ENCODE results near the gene MBNL2. TPM values are rescaled to one million over a fixed set of nuclear protein-coding genes. Genes with fewer than 3 reads are reported as not detected.

The MBNL2 gene
- total RNA-seq, 2 experiments from 2014 or later = 23.4 to 24.6 TPM

- Mint-ChIP-seq H3K4me1 (ENCODE audit: low read depth) (peaks cover 22% of the 10 kb centered on the region), H3K9me3 (no peaks in the 10 kb centered on the region), H3K4me3 (peak overlapping the region; percentile 95), H3K27me3 (peaks cover 3% of the 10 kb centered on the region), H3K36me3 (peaks cover 10% of the 10 kb centered on the region), H3K27ac (peak overlapping the region; percentile 99)
- POLR2A ChIA-PET = interaction anchor here (0.8 to 2.2 kb wide), 4 partner anchors 63 to 1756 kb away, joined by 3 to 11 read pairs (median 4); partner anchors contain the start of genes DNAJC3 and MBNL2
- DNase-seq = no peak
- intact Hi-C loops (cut with micrococcal nuclease) = loop anchor here (2.0 to 10.0 kb wide), 9 partner anchors 64 to 2000 kb away; partner anchors contain the start of genes DNAJC3, FARP1 and STK24
- CTCF ChIA-PET = interaction anchor here (1.8 to 2.4 kb wide), 2 partner anchors 73 to 323 kb away, joined by 6 to 10 read pairs; no protein-coding TSS in a partner anchor
Observed at GRCh38 chr13:97432232-97432916, 210.2 kb downstream of the MBNL2 start.

DNA sequence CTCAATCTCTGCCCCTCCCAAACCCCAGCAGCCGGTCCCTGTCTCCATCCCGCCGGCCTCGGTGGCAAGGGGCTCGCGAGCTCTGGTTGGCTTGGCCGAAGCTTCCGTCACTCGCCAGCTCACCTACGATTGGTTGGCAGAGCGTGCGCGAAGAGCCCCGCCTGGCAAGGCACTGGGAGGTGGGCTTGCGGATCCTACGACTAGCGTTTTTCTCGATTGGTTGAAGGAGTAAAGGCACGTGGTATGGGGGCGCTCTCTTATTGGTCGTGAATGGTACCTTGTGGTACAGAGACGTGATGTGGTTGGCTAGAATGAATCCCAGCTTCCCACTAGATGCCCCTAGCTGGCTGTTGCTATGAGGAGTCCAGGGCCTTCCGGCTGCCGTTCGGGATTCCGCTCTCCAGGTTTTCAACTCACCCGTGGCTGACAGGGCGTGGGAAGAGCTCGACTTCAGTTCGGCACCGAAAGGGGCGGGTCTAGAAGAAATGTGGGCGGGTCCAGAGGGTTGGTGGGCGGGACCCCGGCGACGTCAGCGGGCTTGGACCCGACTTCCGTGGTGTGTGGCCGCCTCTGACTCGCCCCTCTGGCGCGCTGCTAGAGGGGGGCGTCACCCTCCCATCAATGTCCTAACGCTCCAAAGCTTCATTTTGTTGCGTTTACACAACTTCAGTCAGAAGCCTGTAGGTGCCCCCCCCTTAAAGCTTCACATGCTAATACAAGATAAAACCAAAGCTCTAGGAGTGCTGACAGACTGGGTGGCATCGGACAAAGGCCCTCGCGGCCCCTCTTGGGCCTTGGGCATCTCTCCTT is 211.0 kb downstream of the MBNL2 start:
- Mint-ChIP-seq H3K27me3 (peaks cover 3% of the 10 kb centered on the region), H3K27ac (peak overlapping the region; percentile 99), H3K36me3 (peaks cover 10% of the 10 kb centered on the region), H3K9me3 (no peaks in the 10 kb centered on the region), H3K4me3 (peak overlapping the region; percentile 95), H3K4me1 (ENCODE audit: low read depth) (peaks cover 22% of the 10 kb centered on the region)
- peak; percentile 99 for DNase-seq
- ChIA-PET POLR2A (interaction anchor here (0.6 to 2.2 kb wide), 12 partner anchors 13 to 1756 kb away, joined by 3 to 11 read pairs (median 3); partner anchors contain the start of genes DNAJC3 and MBNL2), CTCF (interaction anchor here (0.9 to 2.4 kb wide), 3 partner anchors 74 to 323 kb away, joined by 3 to 10 read pairs (median 4); no protein-coding TSS in a partner anchor)
- intact Hi-C loops (cut with micrococcal nuclease) = loop anchor here (1.0 to 10.0 kb wide), 15 partner anchors 26 to 2000 kb away; partner anchors contain the start of genes DNAJC3, FARP1, MBNL2 and STK24

DNA sequence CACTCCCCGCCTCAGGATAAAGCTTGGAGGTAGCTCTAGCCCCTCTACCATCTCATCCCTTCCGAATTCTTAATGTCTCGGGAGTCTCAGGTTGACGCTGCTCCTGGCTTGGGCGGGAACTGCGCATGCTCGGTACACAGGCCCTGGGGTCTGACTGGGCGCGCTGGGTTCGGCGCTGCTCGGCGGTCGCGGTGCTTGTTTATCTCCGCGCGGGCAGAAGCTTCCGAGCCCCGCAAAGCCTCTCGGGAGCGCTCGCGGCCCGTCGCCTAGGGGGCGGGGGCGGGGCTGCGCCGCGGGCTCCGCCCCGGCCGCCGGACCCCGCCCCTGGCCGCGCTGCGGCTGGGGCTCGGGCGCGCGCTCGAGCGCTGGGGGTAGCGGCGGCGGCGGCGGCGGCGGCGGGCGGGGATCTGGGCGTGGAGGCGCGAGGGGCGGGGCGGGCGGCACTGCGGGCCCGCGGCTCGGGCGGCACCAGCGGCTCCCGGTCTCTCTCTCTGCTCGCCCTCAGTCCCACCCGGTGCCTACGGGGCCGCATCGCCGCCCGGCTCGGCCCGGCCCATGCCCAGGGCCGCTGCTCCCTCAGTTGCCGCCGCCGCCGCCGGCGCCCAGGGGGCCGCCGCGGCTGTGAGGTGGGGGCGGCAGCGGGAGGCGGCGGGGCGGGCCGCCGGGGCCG is 211.7 kb downstream of the MBNL2 start, which contains the start of gene RAP2A:
Gene RAP2A (plus strand): TSS at position 443 of the 670 bp plus-strand sequence. CDS start 302 bp downstream, outside the sequence.
- Mint-ChIP-seq H3K4me3 (peak within 1 kb of the TSS; percentile 95), H3K9me3 (no peaks in the 10 kb centered on the region), H3K27me3 (peaks cover 3% of the 10 kb centered on the region), H3K36me3 (peaks cover 10% of the 10 kb centered on the region), H3K27ac (peak within 1 kb of the TSS; percentile 99), H3K4me1 (ENCODE audit: low read depth) (peaks cover 22% of the 10 kb centered on the region)
- peak; percentile 93 for DNase-seq
- intact Hi-C loops (cut with micrococcal nuclease) = loop anchor here (1.0 to 10.0 kb wide), 15 partner anchors 25 to 1999 kb away; partner anchors contain the start of genes DNAJC3, FARP1, MBNL2 and STK24
- POLR2A ChIA-PET = interaction anchor here (0.6 to 2.2 kb wide), 11 partner anchors 13 to 212 kb away, joined by 3 to 11 read pairs (median 3); partner anchors contain the start of gene MBNL2
- CTCF ChIA-PET = interaction anchor here (0.9 to 1.2 kb wide), 2 partner anchors 74 to 141 kb away, joined by 3 to 4 read pairs; no protein-coding TSS in a partner anchor

DNA sequence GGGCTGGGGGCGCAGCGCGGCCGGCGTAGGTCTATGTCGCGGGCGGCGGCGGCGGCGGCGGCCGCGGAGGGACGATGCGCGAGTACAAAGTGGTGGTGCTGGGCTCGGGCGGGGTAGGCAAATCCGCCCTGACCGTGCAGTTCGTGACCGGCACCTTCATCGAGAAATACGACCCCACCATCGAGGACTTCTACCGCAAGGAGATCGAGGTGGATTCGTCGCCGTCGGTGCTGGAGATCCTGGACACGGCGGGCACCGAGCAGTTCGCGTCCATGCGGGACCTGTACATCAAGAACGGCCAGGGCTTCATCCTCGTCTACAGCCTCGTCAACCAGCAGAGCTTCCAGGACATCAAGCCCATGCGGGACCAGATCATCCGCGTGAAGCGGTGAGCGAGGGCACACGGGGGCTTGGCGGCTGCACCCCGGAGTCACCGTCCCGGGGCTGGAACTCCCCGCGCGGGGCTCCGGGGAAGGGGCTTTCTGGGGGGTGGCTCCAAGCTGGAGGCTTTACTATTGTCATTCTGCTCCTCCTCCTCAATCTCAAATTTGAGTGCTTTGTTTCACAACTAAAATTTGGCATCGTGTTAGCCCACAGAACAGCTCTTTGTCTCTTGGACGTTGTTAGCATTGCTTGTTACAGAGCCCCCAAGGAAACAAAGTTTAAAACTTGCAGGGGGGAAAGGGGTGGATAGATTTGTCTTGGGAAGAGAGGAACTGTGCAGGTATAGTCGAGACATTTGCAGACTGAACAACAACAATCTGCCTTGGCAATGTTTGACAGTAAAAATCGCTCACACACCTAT is 212.5 kb downstream of the MBNL2 start:
- peaks cover 22% of the 10 kb centered on the region for H3K4me1 Mint-ChIP-seq (ENCODE audit: low read depth)
- peak; percentile 54 for DNase-seq
- H3K27me3 Mint-ChIP-seq = peaks cover 2% of the 10 kb centered on the region
- ChIA-PET POLR2A (interaction anchor here (0.5 to 2.2 kb wide), 7 partner anchors 15 to 212 kb away, joined by 3 to 11 read pairs (median 3); partner anchors contain the start of gene MBNL2), CTCF (interaction anchor here (0.8 to 1.2 kb wide), 2 partner anchors 73 to 140 kb away, joined by 3 read pairs; no protein-coding TSS in a partner anchor)
- peaks cover 10% of the 10 kb centered on the region for H3K36me3 Mint-ChIP-seq
- peak overlapping the region; percentile 70 for H3K27ac Mint-ChIP-seq
- H3K4me3 Mint-ChIP-seq = peak overlapping the region; percentile 94
- intact Hi-C loops (cut with micrococcal nuclease) = loop anchor here (10.0 kb wide), 4 partner anchors 140 to 1140 kb away; partner anchors contain the start of genes FARP1 and STK24
- no peaks in the 10 kb centered on the region for H3K9me3 Mint-ChIP-seq

GRCh38 chr13:97435323-97435722 is 213.2 kb downstream of the MBNL2 start:
- POLR2A ChIA-PET = interaction anchor here (0.5 to 1.4 kb wide), 2 partner anchors 14 to 211 kb away, joined by 3 to 4 read pairs; no protein-coding TSS in a partner anchor
- Mint-ChIP-seq H3K27ac (no peak overlapping the region), H3K9me3 (no peaks in the 10 kb centered on the region), H3K36me3 (peaks cover 10% of the 10 kb centered on the region), H3K27me3 (peaks cover 2% of the 10 kb centered on the region), H3K4me1 (ENCODE audit: low read depth) (peaks cover 22% of the 10 kb centered on the region), H3K4me3 (peak overlapping the region; percentile 94)
- DNase-seq = no peak
- CTCF ChIA-PET = interaction anchor here (0.8 kb wide), 1 partner anchor 140 kb away, joined by 3 read pairs; no protein-coding TSS in a partner anchor
- intact Hi-C loops (cut with micrococcal nuclease) = loop anchor here (10.0 kb wide), 4 partner anchors 139 to 1139 kb away; partner anchors contain the start of genes FARP1 and STK24

- intact Hi-C loops (cut with micrococcal nuclease) = loop anchor here (10.0 kb wide), 4 partner anchors 139 to 1139 kb away; partner anchors contain the start of genes FARP1 and STK24
- Mint-ChIP-seq H3K4me3 (peak overlapping the region; percentile 73), H3K36me3 (peaks cover 10% of the 10 kb centered on the region), H3K9me3 (no peaks in the 10 kb centered on the region), H3K27ac (peak overlapping the region; percentile 43), H3K4me1 (ENCODE audit: low read depth) (peaks cover 22% of the 10 kb centered on the region), H3K27me3 (peaks cover 2% of the 10 kb centered on the region)
- no peak for DNase-seq
- CTCF ChIA-PET = interaction anchor here (0.8 kb wide), 1 partner anchor 139 kb away, joined by 3 read pairs; no protein-coding TSS in a partner anchor
- POLR2A ChIA-PET = no interaction called here
Observed at GRCh38 chr13:97435794-97436193, 213.7 kb downstream of the MBNL2 start.

- H3K4me3 Mint-ChIP-seq = no peak overlapping the region
- H3K36me3 Mint-ChIP-seq = peaks cover 10% of the 10 kb centered on the region
- no peaks in the 10 kb centered on the region for H3K27me3 Mint-ChIP-seq
- ChIA-PET POLR2A (no interaction called here), CTCF (no interaction called here)
- no peak for DNase-seq
- intact Hi-C loops (cut with micrococcal nuclease) = loop anchor here (10.0 kb wide), 4 partner anchors 138 to 1138 kb away; partner anchors contain the start of genes FARP1 and STK24
- peaks cover 22% of the 10 kb centered on the region for H3K4me1 Mint-ChIP-seq (ENCODE audit: low read depth)
- no peaks in the 10 kb centered on the region for H3K9me3 Mint-ChIP-seq
- no peak overlapping the region for H3K27ac Mint-ChIP-seq
Observed at GRCh38 chr13:97436845-97437244, 214.7 kb downstream of the MBNL2 start.

GRCh38 chr13:97437729-97438128 is 215.6 kb downstream of the MBNL2 start:
- no peaks in the 10 kb centered on the region for H3K27me3 Mint-ChIP-seq
- DNase-seq = no peak
- POLR2A ChIA-PET = no interaction called here
- CTCF ChIA-PET = no interaction called here
- no peaks in the 10 kb centered on the region for H3K9me3 Mint-ChIP-seq
- peaks cover 19% of the 10 kb centered on the region for H3K4me1 Mint-ChIP-seq (ENCODE audit: low read depth)
- no peak overlapping the region for H3K4me3 Mint-ChIP-seq
- H3K36me3 Mint-ChIP-seq = peaks cover 10% of the 10 kb centered on the region
- no peak overlapping the region for H3K27ac Mint-ChIP-seq
- intact Hi-C loops (cut with micrococcal nuclease) = loop anchor here (10.0 kb wide), 4 partner anchors 137 to 1137 kb away; partner anchors contain the start of genes FARP1 and STK24

- Mint-ChIP-seq H3K27ac (no peak overlapping the region), H3K4me1 (ENCODE audit: low read depth) (peaks cover 19% of the 10 kb centered on the region), H3K4me3 (no peak overlapping the region), H3K36me3 (peaks cover 8% of the 10 kb centered on the region), H3K27me3 (no peaks in the 10 kb centered on the region), H3K9me3 (no peaks in the 10 kb centered on the region)
- no peak for DNase-seq
- intact Hi-C loops (cut with micrococcal nuclease) = loop anchor here (10.0 kb wide), 4 partner anchors 136 to 1136 kb away; partner anchors contain the start of genes FARP1 and STK24
- POLR2A ChIA-PET = no interaction called here
- CTCF ChIA-PET = no interaction called here
Observed at GRCh38 chr13:97438856-97439595, 216.9 kb downstream of the MBNL2 start.

Data from activated CD4-positive, alpha-beta memory T cell treated with anti-CD3 and anti-CD28 coated beads for 36 hours (primary cell).